Left ventricle myocardium inferior (tissue), 1 donor: ENCODE data around the gene THEMIS2. TPM values are rescaled to one million over a fixed set of nuclear protein-coding genes. Genes with fewer than 3 reads are reported as not detected.

Experiments used
- DNase-seq: peaks from one replicate; pipeline ENCODE4 v3.0.0-alpha.2; 2020
- H3K27ac ChIP-seq: fragments of 200-600 bp; replicated peaks from 2 replicates; pipeline ENCODE4 v1.8.0; 2021
- H3K27me3 ChIP-seq: fragments of 200-600 bp; 2 replicates; pipeline ENCODE4 v1.8.0; 2021; ENCODE audit warnings: low read depth
- H3K36me3 ChIP-seq: fragments of 200-600 bp; 2 replicates; pipeline ENCODE4 v1.8.0; 2021
- H3K4me1 ChIP-seq: fragments of 200-600 bp; 2 replicates; pipeline ENCODE4 v1.8.0; 2021
- H3K4me3 ChIP-seq: fragments of 200-600 bp; 2 replicates; pipeline ENCODE4 v1.8.0; 2021; ENCODE audit warnings: mild to moderate bottlenecking, moderate library complexity
- H3K9me3 ChIP-seq: fragments of 200-600 bp; replicated peaks from 2 replicates; pipeline ENCODE4 v1.8.0; 2021
- CTCF ChIP-seq: fragments of 200-600 bp; IDR thresholded peaks from 2 replicates; pipeline ENCODE4 v1.8.0; 2021; ENCODE audit warnings: antibody characterized with exemption, mild to moderate bottlenecking, borderline replicate concordance
- intact Hi-C: fragments of 100-400 bp; cut with micrococcal nuclease; formaldehyde crosslinking; loops from one replicate; pipeline ENCODE4 v1.11.0; 2022
- total RNA-seq: library from RNA; stranded (reverse); fragmentation: NEBNext Ultra II Directional; extraction: Animal tissue kit (Norgen Biotek cat#: 25700); gene quantifications from one replicate; pipeline ENCODE4 v1.2.1, GENCODE V29; 2021
- donor health status: DM: no; HTN: yes; CAD: no; lungs with severe emphysema.

THEMIS2 gene
- total RNA-seq, 1 donor from 2014 or later: 4.9 TPM

DNA sequence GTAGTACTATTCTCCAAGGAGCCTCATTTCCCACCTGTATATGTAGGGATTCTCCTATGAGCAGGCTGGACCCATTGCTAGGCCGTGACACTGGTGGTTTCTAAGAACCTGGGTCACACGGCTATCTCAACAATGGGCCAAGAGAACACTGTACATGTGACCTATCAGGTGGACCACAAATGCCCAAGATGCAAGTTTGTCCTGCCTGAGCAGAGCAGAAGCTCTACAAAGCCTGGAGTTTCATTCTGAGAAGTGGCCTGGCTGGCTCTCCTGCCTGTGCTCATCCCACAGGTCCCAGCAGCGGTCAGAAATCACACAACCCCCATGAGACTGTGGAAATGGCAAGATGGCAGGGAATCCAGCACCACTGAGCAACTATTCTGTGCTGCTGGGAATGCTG lies 17.2 kb downstream of the THEMIS2 start:
- intact Hi-C loops: no loop called here
- Histone ChIP-seq H3K27me3 (no peaks in the 10 kb centered on the region), H3K4me3 (no peak overlapping the region), H3K4me1 (no peaks in the 10 kb centered on the region), H3K9me3 (no peaks in the 10 kb centered on the region), H3K36me3 (peaks cover 56% of the 10 kb centered on the region), H3K27ac (no peak overlapping the region)
- no peak for DNase-seq
- no peak for TF ChIP-seq CTCF

GRCh38 chr1:27891196-27891889 lies 19.0 kb downstream of the THEMIS2 start:
- Histone ChIP-seq H3K36me3 (peaks cover 74% of the 10 kb centered on the region), H3K4me1 (no peaks in the 10 kb centered on the region), H3K27ac (peak overlapping the region; percentile 37), H3K27me3 (no peaks in the 10 kb centered on the region), H3K4me3 (no peak overlapping the region), H3K9me3 (no peaks in the 10 kb centered on the region)
- TF ChIP-seq CTCF: no peak
- intact Hi-C loops: no loop called here
- DNase-seq: no peak

GRCh38 chr1:27894521-27894920 lies 22.2 kb downstream of the THEMIS2 start:
- DNase-seq: no peak
- Histone ChIP-seq H3K4me1 (no peaks in the 10 kb centered on the region), H3K27ac (no peak overlapping the region), H3K4me3 (no peak overlapping the region), H3K27me3 (no peaks in the 10 kb centered on the region), H3K9me3 (no peaks in the 10 kb centered on the region), H3K36me3 (peaks cover 83% of the 10 kb centered on the region)
- intact Hi-C loops: no loop called here
- TF ChIP-seq CTCF: no peak

DNA sequence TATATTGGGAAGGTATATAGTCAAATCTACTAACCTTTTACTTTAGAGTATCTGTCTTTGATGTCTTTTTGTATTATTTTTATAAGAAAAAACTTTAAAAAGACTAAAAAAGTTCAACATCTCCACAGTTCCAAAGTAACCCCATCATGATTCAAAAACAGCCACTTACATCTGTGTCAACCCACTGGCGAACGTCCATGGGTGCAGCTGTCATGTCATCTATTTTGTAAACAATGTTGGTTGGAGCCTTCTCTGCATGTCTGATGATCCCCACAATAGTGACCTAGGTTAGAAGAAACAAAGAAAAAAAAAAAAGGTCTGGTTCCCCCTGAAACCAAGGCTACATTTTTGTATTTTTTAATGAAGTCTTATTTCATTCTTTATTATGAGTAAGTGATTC lies 34.4 kb downstream of the THEMIS2 start:
- H3K9me3 ChIP-seq: no peaks in the 10 kb centered on the region
- intact Hi-C loops: no loop called here
- H3K4me3 ChIP-seq: no peak overlapping the region
- H3K36me3 ChIP-seq: peaks cover 87% of the 10 kb centered on the region
- H3K27ac ChIP-seq: no peak overlapping the region
- no peaks in the 10 kb centered on the region for H3K4me1 ChIP-seq
- no peak for TF ChIP-seq CTCF
- H3K27me3 ChIP-seq: no peaks in the 10 kb centered on the region
- DNase-seq: no peak

GRCh38 chr1:27912429-27912828 lies 40.1 kb downstream of the THEMIS2 start:
- Histone ChIP-seq H3K4me1 (peaks cover 22% of the 10 kb centered on the region), H3K4me3 (no peak overlapping the region), H3K27me3 (no peaks in the 10 kb centered on the region), H3K27ac (no peak overlapping the region), H3K9me3 (peaks cover 13% of the 10 kb centered on the region), H3K36me3 (peaks cover 43% of the 10 kb centered on the region)
- intact Hi-C loops: no loop called here
- no peak for TF ChIP-seq CTCF
- DNase-seq: no peak
